ENCODE results near the gene ADSS1. TPM values are rescaled to one million over a fixed set of nuclear protein-coding genes. Genes with fewer than 3 reads are reported as not detected.

ADSS1 gene
- total RNA-seq, 3 donors from 2014 or later, result 2.0 to 6.0 (median 4.2) TPM

DNA sequence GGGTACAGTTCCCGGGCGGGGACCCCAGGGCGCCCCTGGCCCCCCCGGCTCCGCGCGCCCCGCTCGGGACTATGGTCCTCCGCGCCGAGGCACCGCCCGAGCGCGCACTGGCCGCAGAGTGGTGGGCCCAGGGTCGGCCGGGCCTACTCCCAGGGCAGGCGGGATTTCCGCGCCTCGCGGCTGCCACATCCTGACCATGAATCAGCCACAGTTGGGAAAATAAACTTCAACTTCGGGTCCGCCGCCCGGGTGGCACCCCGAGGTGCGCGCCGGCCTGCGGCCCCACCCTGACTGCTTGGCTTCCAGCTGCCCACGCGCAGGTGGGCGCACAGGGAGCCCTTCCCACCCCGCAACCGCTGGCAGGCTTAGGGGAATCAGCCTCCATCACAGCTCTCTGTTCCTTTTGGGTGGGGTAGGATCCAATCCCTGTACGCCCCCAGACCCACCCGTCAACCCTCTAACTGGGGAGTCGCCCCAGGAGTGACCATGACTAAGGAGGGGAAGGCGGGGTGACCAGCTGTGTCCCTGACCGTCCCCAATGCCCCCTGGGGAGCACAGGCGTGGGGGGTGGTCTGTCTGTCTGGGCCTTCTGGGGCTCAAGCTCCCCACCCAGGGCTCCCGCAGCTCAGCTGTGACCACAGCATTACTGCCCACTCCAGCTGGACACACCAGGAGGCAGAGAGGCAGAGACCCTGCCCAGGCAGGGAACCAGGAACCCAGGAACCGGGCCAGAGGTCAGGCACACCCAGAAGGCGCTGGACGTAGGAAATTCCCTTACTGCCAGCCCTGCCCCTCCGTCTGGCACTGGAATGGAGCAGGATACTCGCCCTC is 33.9 kb upstream of the ADSS1 start:
- H3K9me3 ChIP-seq, result no peaks in the 10 kb centered on the region
- TF ChIP-seq, protein P1, sequence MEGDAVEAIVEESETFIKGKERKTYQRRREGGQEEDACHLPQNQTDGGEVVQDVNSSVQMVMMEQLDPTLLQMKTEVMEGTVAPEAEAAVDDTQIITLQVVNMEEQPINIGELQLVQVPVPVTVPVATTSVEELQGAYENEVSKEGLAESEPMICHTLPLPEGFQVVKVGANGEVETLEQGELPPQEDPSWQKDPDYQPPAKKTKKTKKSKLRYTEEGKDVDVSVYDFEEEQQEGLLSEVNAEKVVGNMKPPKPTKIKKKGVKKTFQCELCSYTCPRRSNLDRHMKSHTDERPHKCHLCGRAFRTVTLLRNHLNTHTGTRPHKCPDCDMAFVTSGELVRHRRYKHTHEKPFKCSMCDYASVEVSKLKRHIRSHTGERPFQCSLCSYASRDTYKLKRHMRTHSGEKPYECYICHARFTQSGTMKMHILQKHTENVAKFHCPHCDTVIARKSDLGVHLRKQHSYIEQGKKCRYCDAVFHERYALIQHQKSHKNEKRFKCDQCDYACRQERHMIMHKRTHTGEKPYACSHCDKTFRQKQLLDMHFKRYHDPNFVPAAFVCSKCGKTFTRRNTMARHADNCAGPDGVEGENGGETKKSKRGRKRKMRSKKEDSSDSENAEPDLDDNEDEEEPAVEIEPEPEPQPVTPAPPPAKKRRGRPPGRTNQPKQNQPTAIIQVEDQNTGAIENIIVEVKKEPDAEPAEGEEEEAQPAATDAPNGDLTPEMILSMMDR (IDR thresholded peaks at IDR 0.05), result no peak
- ATAC-seq, result peak; percentile 39

DNA sequence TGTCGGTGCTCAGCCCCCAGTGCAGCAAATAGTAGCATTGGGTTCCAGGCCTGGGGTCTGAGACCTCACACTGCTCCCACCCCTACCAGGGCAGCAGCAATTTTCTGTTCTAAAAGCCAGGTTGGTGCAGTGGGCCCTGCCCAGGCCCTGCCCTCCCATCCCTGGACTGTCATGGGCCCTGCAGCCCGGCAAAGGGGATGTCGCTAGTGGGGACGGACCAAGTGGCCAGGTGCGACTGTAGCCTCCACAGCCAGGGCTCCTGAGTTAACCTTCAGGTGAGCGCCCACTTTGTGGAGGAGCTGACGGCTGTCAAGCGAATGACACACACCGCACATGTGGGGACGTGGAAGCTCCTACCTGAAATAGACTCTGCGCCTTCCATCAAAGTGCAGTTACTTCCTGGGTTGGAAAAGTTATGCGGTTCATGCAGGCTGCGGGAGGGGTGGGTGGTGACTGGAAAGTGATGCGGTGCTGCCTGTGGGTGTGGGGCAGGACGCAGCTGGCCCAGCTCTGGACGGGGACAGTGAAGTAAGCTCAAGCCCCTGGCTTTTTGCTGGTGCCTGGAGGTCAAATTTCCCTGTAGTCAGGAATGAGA is 33.1 kb upstream of the ADSS1 start:
- DNase-seq, result peak in 1 of 3 donors; percentile 60
- Histone ChIP-seq H3K36me3 (ENCODE audit: low read depth) (no peaks in the 10 kb centered on the region), H3K4me1 (ENCODE audit: low read depth) (peaks cover 63% of the 10 kb centered on the region), H3K4me3 (no peak overlapping the region), H3K9me3 (no peaks in the 10 kb centered on the region)
- intact Hi-C loops (cut with DNase I, micrococcal nuclease), result no loop called here
- TF ChIP-seq, protein P1 (IDR thresholded peaks at IDR 0.05), result no peak
- ATAC-seq, result no peak

More for the DNA sequence above, 33.9 kb upstream of the ADSS1 start:
- Histone ChIP-seq H3K36me3 (ENCODE audit: low read depth) (no peaks in the 10 kb centered on the region), H3K4me1 (ENCODE audit: low read depth) (peaks cover 63% of the 10 kb centered on the region), H3K4me3 (peak overlapping the region; percentile 91)
- intact Hi-C loops (cut with DNase I, micrococcal nuclease), result no loop called here
- DNase-seq, result peak; percentile 81 to 83 (median 83)

DNA sequence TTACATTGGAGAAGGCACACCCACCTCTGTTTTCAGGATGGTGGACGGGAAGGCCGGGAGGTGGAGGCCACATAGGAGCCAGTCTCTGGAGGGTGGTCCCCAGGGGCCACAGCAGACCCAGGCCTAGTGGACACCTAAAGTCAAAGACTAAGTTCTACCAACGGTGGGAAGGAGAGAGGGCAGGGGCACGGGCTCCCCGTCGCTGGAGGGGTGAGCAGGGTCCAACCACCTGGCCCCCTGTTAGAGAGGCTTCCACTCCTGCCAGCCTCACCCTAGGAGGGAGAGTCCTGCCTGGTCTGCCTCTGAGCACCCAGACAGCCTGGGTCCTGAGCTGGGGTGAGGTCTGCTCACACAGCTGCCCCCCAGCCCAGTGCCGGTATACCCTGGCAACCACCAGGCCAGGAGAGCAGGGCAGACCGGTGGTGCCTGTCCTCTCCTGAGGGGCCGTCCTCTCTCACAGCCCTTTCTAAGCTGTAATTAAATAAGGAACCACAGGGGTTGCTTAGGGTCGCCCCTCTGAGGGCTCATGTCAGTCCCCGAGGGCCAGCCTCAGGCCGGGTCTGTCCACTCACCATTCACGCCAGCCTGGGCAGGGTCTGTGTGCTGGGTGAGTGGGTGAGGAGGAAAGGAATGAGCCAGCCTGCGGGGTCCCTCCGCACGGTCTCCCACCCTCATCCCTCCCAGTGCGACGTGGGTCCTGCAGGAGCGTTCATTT is 32.3 kb upstream of the ADSS1 start:
- Histone ChIP-seq H3K4me1 (ENCODE audit: low read depth) (peaks cover 59% of the 10 kb centered on the region), H3K9me3 (no peaks in the 10 kb centered on the region), H3K4me3 (no peak overlapping the region), H3K36me3 (ENCODE audit: low read depth) (no peaks in the 10 kb centered on the region)
- TF ChIP-seq, protein P1 (IDR thresholded peaks at IDR 0.05), result no peak
- ATAC-seq (no peak), DNase-seq (peak in 1 of 3 donors; percentile 52)
- intact Hi-C loops (cut with DNase I, micrococcal nuclease), result no loop called here

DNA sequence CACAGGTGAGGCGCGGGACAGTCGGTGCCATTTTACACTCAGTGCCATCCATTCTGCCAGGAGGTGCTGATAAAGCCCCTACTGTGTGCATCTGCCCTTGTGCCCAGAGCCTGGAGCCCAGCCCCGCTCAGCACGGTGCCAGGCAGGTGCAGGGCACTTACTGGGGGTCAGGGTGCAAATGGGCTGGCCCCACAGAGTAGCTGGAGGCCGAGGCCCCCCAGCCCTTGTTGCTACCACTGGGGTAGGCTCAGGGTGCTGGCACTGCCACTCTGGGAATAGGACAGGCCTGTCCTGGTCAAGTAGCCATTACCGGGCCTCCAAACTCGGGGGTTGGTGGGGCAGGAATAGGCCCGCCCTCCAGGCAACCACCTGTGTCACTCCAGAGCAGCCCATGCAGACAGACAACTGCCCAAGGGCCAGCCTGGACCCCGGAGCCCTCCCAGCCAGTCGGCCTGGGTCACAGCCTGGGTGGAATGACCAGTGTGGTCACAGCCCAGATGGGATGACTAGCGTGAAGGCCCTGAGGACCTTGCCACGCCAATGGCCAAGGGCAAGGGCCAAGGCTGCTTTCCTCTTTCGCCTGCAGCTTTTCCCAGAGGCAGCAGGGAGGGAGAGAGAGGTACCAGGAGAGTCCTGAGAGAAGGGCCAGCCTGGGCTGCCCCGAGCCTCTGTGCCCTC is 31.6 kb upstream of the ADSS1 start:
- TF ChIP-seq, protein P1 (IDR thresholded peaks at IDR 0.05), result no peak
- intact Hi-C loops (cut with DNase I, micrococcal nuclease), result no loop called here

DNA sequence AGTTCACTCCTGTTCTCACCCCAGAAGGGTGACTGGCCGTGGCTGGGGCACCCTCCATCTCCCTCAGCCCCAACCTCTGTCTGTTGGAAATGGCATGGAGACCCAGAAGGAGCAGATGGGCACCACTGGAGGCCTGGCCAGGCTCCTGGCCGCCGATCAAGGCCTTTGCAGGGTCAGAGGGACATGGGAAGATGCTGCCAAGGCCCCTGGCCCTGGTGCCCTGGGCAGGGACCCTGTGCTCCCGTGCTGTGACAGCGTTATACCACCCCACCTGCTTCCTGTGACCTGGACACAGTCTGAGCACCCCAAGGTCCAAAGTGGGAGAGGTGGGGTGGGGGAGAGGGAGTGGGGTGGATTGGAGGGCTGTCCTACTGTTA is 31.1 kb upstream of the ADSS1 start:
- Histone ChIP-seq H3K36me3 (ENCODE audit: low read depth) (no peaks in the 10 kb centered on the region), H3K9me3 (no peaks in the 10 kb centered on the region), H3K4me3 (no peak overlapping the region), H3K4me1 (ENCODE audit: low read depth) (peaks cover 55% of the 10 kb centered on the region)
- ATAC-seq, result no peak
- TF ChIP-seq, protein P1 (IDR thresholded peaks at IDR 0.05), result no peak
- intact Hi-C loops (cut with DNase I, micrococcal nuclease), result no loop called here
- no peak for DNase-seq

More for the DNA sequence above, 31.6 kb upstream of the ADSS1 start:
- Histone ChIP-seq H3K4me1 (ENCODE audit: low read depth) (peaks cover 57% of the 10 kb centered on the region), H3K9me3 (no peaks in the 10 kb centered on the region), H3K4me3 (no peak overlapping the region), H3K36me3 (ENCODE audit: low read depth) (no peaks in the 10 kb centered on the region)
- DNase-seq (peak in 1 of 3 donors; percentile 50), ATAC-seq (no peak)

Measured in mucosa of descending colon (tissue), 3 donors.